NB4 (cell line): ENCODE measurements around the gene TFCP2L1.

Experiments
- MYC ChIP-seq: IDR thresholded peaks from 2 replicates; pipeline ENCODE4 v1.6.1; 2011; ENCODE audit warnings: low read depth, low read length
- POLR2A ChIP-seq: IDR thresholded peaks from 2 replicates; pipeline ENCODE4 v1.6.1; 2011; ENCODE audit warnings: mild to moderate bottlenecking; ENCODE audit not compliant: insufficient read length; ENCODE audit errors: extremely low read depth
- TF ChIP-seq, protein P1 (sequence below): IDR thresholded peaks from one replicate; pipeline ENCODE4 v1.5.1; 2012; ENCODE audit warnings: low read depth, low read length

DNA sequence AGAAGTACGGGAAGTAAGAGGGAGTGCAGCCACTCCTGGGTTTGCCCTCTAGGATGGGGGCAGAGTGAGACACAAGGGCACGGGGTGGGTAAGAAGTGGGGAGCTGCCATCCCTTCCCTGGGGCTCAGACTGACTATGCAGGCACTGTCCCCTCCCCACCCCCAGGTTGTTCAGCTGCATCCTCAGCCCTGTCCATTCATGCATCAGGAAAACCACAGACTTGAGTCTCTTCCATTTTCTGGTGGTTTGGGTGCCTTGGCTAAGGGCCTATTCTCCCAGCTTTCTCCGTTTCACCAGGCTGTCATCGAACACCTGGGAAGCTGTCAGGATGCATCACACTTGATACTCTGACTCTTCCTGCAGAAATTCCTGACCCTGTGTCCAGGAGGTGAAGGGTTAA is 111.9 kb downstream of the TFCP2L1 start:
- TF ChIP-seq POLR2A (no peak), MYC (no peak)
- TF ChIP-seq, protein P1, sequence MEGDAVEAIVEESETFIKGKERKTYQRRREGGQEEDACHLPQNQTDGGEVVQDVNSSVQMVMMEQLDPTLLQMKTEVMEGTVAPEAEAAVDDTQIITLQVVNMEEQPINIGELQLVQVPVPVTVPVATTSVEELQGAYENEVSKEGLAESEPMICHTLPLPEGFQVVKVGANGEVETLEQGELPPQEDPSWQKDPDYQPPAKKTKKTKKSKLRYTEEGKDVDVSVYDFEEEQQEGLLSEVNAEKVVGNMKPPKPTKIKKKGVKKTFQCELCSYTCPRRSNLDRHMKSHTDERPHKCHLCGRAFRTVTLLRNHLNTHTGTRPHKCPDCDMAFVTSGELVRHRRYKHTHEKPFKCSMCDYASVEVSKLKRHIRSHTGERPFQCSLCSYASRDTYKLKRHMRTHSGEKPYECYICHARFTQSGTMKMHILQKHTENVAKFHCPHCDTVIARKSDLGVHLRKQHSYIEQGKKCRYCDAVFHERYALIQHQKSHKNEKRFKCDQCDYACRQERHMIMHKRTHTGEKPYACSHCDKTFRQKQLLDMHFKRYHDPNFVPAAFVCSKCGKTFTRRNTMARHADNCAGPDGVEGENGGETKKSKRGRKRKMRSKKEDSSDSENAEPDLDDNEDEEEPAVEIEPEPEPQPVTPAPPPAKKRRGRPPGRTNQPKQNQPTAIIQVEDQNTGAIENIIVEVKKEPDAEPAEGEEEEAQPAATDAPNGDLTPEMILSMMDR = no peak
